Endothelial cell of umbilical vein (primary cell): ENCODE data around the gene ACSL4. TPM values are rescaled to one million over a fixed set of nuclear protein-coding genes. Genes with fewer than 3 reads are reported as not detected.

Source experiments
- BruUV-seq: library from RNA; stranded (reverse); fragments of 400-500 nt; replicated peaks from 2 replicates; lab custom pipeline; 2021; lab: Mats Ljungman, UMichigan
- CTCF ChIA-PET: fragments of 300-600, 350-600 bp; sonication (Branson Sonifier 250); formaldehyde crosslinking; loops from one replicate; lab custom pipeline; 2021; ENCODE audit warnings: antibody characterized with exemption, inconsistent platforms; lab: Charles Lee
- POLR2A ChIA-PET: fragments of 300-600, 350-600 bp; sonication (Branson Sonifier 250); formaldehyde crosslinking; loops from one replicate; lab custom pipeline; 2021; ENCODE audit warnings: antibody characterized with exemption, inconsistent platforms; lab: Charles Lee
- DNase-seq: peaks from one replicate; pipeline ENCODE4 v3.0.0-alpha.2; 2011; ENCODE audit warnings: low read depth, low spot score
- FAIRE-seq: peaks from 2 replicates; lab custom pipeline; 2011; peaks lifted over from hg19 to GRCh38; lab: Jason Lieb, UNC
- H2AFZ ChIP-seq: 2 replicates; pipeline ENCODE4 v1.6.0; 2012; ENCODE audit warnings: low read depth, low read length, control low read depth, inconsistent platforms
- H3K27ac ChIP-seq: 2 replicates; pipeline ENCODE4 v1.5.1; 2011; ENCODE audit warnings: low read depth, mild to moderate bottlenecking, control low read depth, low read length, moderate library complexity; ENCODE audit not compliant: insufficient read depth
- H3K27me3 ChIP-seq, 2 experiments: 2 replicates each; pipeline versions ENCODE4 v1.6.0 to v1.6.1; 2011; ENCODE audit warnings: low read length in 2 of 2, mixed read lengths in 1 of 2; ENCODE audit not compliant: control insufficient read depth in 2 of 2, insufficient read depth in 2 of 2
- H3K36me3 ChIP-seq, 2 experiments: 2 replicates in 1 of 2; 3 replicates in 1 of 2; pipeline ENCODE4 v1.5.1; 2011; ENCODE audit warnings: low read length in 2 of 2, mild to moderate bottlenecking in 1 of 2, moderate library complexity in 1 of 2; ENCODE audit not compliant: control insufficient read depth in 2 of 2, insufficient read depth in 2 of 2; ENCODE audit errors: extremely low read depth in 1 of 2
- H3K4me1 ChIP-seq: 3 replicates; pipeline ENCODE4 v1.5.1; 2011; ENCODE audit warnings: mild to moderate bottlenecking, low read length; ENCODE audit not compliant: control insufficient read depth, insufficient read depth; ENCODE audit errors: extremely low read depth
- H3K4me2 ChIP-seq: 2 replicates; pipeline ENCODE4 v1.6.1; 2011; ENCODE audit warnings: low read length, control low read depth, mixed read lengths; ENCODE audit not compliant: insufficient read depth
- H3K4me3 ChIP-seq, 3 experiments: fragments of 200-600 bp in 1 of 3; sonication (generic), shearing (Covaris generic) in 1 of 3; replicated peaks in 1 of 3; 2 replicates each; pipeline ENCODE4 v1.5.1; 2011 to 2016; ENCODE audit warnings: control low read depth in 3 of 3, low read length in 3 of 3, mild to moderate bottlenecking in 2 of 3, inconsistent platforms in 1 of 3, low read depth in 1 of 3, moderate library complexity in 1 of 3; ENCODE audit not compliant: insufficient read depth in 1 of 3
- H3K79me2 ChIP-seq: 2 replicates; pipeline ENCODE4 v1.6.0; 2012; ENCODE audit warnings: low read length, inconsistent platforms; ENCODE audit not compliant: control insufficient read depth, insufficient read depth
- H3K9ac ChIP-seq: replicated peaks from 2 replicates; pipeline ENCODE3; 2011; ENCODE audit warnings: low read length, control low read depth; ENCODE audit not compliant: insufficient read depth; ENCODE audit errors: extremely low read depth
- H3K9me1 ChIP-seq: replicated peaks from 3 replicates; pipeline ENCODE4 v1.6.0; 2011; ENCODE audit warnings: mild to moderate bottlenecking, low read length; ENCODE audit not compliant: control insufficient read depth, insufficient read depth; ENCODE audit errors: extremely low read depth
- H3K9me3 ChIP-seq: replicated peaks from 2 replicates; pipeline ENCODE4 v1.5.1; 2012; ENCODE audit warnings: low read length, inconsistent platforms; ENCODE audit not compliant: control insufficient read depth, insufficient read depth
- H4K20me1 ChIP-seq: replicated peaks from 2 replicates; pipeline ENCODE3; 2011; ENCODE audit warnings: mild to moderate bottlenecking, low read length; ENCODE audit not compliant: control insufficient read depth, insufficient read depth; ENCODE audit errors: extremely low read depth
- MAX ChIP-seq: IDR thresholded peaks from 2 replicates; pipeline ENCODE4 v1.6.1; 2011; ENCODE audit not compliant: insufficient read depth, insufficient read length
- POLR2A ChIP-seq: IDR thresholded peaks from 2 replicates; pipeline ENCODE4 v1.6.1; 2012; ENCODE audit warnings: low read depth, mild to moderate bottlenecking, control low read depth, low read length
- POLR2AphosphoS5 ChIP-seq: IDR thresholded peaks from 2 replicates; pipeline ENCODE4 v1.6.1; 2012; ENCODE audit warnings: low read depth, mild to moderate bottlenecking, control low read depth, low read length, moderate library complexity; ENCODE audit not compliant: insufficient read depth
- dilution Hi-C: fragments of 300-500 bp; cut with MboI; formaldehyde crosslinking; loops from one replicate; pipeline ENCODE4 v1.15.0; 2019; ENCODE audit warnings: low sequenced_read_pairs; ENCODE audit not compliant: extremely low pct_ligation_motif_present
- intact Hi-C: fragments of 100-400 bp; cut with micrococcal nuclease; formaldehyde crosslinking; loops from one replicate; pipeline ENCODE4 v1.10.0; 2022
- polyA plus RNA-seq, 4 experiments: library from polyadenylated mRNA; depleted of rRNA in 3 of 4; stranded (reverse) in 3 of 4; unstranded in 1 of 4; fragments of >200 nt; gene quantifications; 2 replicates each; pipeline versions ENCODE4 v1.2.1 to v1.2.3, GENCODE V29; 2011 to 2012; ENCODE audit warnings: missing spikeins in 1 of 4
- total RNA-seq: library from RNA; stranded (reverse); gene quantifications from 2 replicates; pipeline ENCODE4 v1.2.3, GENCODE V29; 2021

The ACSL4 gene
- total and polyA plus RNA-seq, 2 donors (not counting 3 experiments of a cell fraction or from before 2014, with no cell fraction given) = 20.7 to 85.5 TPM

- Histone ChIP-seq H3K27ac (no peak overlapping the region), H3K4me2 (no peak overlapping the region), H3K4me1 (no peaks in the 10 kb centered on the region), H2AFZ (no peak overlapping the region), H3K36me3 (no peaks in the 10 kb centered on the region), H3K9ac (no peak overlapping the region), H3K4me3 (no peak overlapping the region), H4K20me1 (no peaks in the 10 kb centered on the region), H3K9me3 (no peaks in the 10 kb centered on the region), H3K79me2 (no peaks in the 10 kb centered on the region), H3K9me1 (no peaks in the 10 kb centered on the region), H3K27me3 (peaks cover 5 to 11% of the 10 kb centered on the region in 2 experiments)
- intact Hi-C loops (no loop called here), dilution Hi-C loops (no loop called here)
- no peak for TF ChIP-seq MAX
- TF ChIP-seq POLR2A = no peak
- no peak for TF ChIP-seq POLR2AphosphoS5
- ChIA-PET POLR2A (no interaction called here), CTCF (no interaction called here)
- FAIRE-seq = no peak
- DNase-seq = no peak
- no TSS peak for BruUV-seq
Measured at GRCh38 chrX:109601486-109601885, 131.6 kb downstream of the ACSL4 start.

GRCh38 chrX:109600237-109600651 lies 132.8 kb downstream of the ACSL4 start:
- dilution Hi-C loops (no loop called here), intact Hi-C loops (no loop called here)
- Histone ChIP-seq H3K9ac (no peak overlapping the region), H3K4me1 (no peaks in the 10 kb centered on the region), H3K79me2 (no peaks in the 10 kb centered on the region), H3K27me3 (peaks cover 5 to 11% of the 10 kb centered on the region in 2 experiments), H3K27ac (no peak overlapping the region), H3K4me3 (no peak overlapping the region), H3K36me3 (no peaks in the 10 kb centered on the region), H3K9me1 (no peaks in the 10 kb centered on the region), H2AFZ (no peak overlapping the region), H3K4me2 (no peak overlapping the region), H4K20me1 (no peaks in the 10 kb centered on the region), H3K9me3 (no peaks in the 10 kb centered on the region)
- ChIA-PET POLR2A (no interaction called here), CTCF (no interaction called here)
- no peak for FAIRE-seq
- BruUV-seq = no TSS peak
- no peak for TF ChIP-seq POLR2AphosphoS5
- DNase-seq = no peak
